LNCAP (cell line): ENCODE data around the gene C17orf78.
A peak's percentile ranks its signal among the peaks of the same experiment; 100 is the strongest.

Source experiments
- CTCF ChIP-seq: fragments of 450-650 bp; IDR thresholded peaks from 2 replicates; pipeline ENCODE4 v1.5.1; 2017; ENCODE audit warnings: mild to moderate bottlenecking

C17orf78 gene

DNA sequence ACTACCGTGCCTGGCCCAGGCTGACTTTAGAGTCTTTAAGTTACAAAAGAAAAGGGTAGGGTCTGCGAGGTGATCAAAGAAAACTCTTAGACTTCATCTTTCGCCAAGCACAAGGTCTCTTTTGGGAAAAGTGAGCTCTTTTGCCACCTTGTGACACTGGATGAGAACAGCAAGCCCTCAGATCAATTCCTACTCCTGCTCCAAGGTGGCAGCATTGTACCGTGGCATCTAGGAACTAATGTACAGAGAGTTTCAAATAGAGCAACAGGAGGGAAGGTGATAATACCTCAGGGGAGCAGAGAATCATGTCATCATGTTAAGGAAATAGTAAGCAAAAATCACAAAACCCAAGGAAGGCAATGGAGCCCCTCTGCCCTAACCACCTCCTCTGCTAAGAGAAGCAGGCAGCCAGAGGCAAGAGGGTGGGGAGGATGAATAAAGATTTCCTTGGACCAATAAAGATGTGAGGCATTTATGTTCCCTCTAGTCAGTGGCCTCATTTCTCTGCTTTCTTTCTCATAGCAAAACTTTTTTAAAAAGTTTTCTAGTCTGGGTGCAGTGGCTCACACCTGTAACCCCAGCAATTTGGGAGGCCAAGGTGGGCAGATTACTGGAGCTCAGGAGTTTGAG is 2.1 kb upstream of the C17orf78 start:
- TF ChIP-seq CTCF: peak; percentile 99

- no peak for TF ChIP-seq CTCF
Measured at GRCh38 chr17:37382056-37382455, 6.3 kb downstream of the C17orf78 start.

DNA sequence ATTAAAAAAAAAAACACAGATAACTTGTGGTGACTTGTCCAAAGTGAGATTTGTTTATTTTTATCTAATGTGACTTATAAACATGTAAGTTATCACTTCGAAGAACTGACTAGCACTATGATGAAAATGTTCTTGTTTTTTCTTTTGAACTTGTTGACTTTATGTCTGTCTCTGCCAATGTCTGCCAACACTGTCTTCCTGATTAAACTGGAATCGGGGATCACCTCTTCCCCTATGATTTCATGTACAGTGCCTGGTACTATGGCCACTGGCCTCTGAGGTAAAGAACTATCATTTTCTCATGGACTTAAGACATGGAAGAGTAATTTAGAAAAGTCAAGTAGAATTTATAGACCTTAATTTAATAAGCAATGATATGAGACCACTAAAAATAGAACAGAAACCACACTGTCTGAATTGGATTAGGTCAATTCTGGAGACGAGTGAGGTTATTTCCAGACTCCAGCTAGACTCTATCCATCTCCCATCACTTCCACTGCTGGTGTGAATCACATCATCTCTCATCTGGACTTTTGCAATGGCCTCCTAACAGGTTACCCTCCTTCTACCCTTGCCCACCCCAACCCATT is 8.9 kb downstream of the C17orf78 start:
- TF ChIP-seq CTCF: no peak

- no peak for TF ChIP-seq CTCF
Measured at GRCh38 chr17:37385474-37385990, 9.7 kb downstream of the C17orf78 start.

DNA sequence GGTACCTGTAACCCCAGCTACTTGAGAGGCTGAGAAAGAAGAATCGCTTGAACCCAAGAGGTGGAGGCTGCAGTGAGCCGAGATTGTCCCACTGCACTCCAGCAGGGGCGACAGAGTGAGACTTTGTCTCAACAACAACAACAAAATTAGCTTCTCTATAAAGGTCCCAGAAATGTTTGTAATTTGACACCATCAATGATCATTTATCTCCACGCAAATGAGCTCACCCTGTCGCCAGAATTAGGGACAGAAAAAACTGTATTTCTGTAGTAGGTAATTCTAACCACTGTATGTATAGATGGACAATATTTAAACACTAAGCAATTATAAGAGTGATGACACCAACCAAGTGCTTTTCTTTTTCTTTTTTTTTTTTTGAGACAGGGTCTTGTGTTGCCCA is 10.7 kb downstream of the C17orf78 start:
- no peak for TF ChIP-seq CTCF

DNA sequence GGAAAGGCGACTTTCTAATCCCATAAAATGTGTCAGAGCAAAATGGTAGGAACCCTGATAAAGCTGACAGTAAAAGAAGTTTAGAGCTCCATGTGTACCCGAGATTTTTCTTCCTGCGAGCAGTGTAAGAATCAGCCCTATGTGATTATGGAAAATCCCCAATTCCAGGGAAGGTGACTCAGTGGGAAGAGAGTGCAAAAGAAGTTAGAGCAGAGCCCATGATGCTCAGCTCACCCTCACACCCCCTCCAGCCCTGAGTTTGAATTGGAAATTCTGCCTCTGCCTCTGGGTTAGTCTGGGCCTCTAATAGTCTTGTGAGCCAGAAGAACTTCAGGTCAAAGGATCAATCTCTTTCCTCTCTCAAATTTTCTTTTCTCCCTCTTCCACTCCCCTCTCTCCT is 12.5 kb downstream of the C17orf78 start:
- no peak for TF ChIP-seq CTCF

GRCh38 chr17:37389160-37389559 is 13.4 kb downstream of the C17orf78 start:
- no peak for TF ChIP-seq CTCF
